ENCODE measurements around the gene OR5C1. TPM values are rescaled to one million over a fixed set of nuclear protein-coding genes. Genes with fewer than 3 reads are reported as not detected.

The OR5C1 gene
- total and polyA plus RNA-seq, 2 of the 13 experiments (the other 11 are each of a cell fraction or from before 2014, with no cell fraction given), result not detected

GRCh38 chr9:122837266-122837850 lies 48.6 kb downstream of the OR5C1 start (continued):
- TF ChIP-seq ZHX1 (CRISPR knock-in tag; IDR thresholded peaks at IDR 0.05; ENCODE audit: low read depth) (no peak), EEA1 (CRISPR knock-in tag; IDR thresholded peaks at IDR 0.05; ENCODE audit: borderline replicate concordance) (no peak), ZNF670 (CRISPR knock-in tag; IDR thresholded peaks at IDR 0.05; ENCODE audit: borderline replicate concordance) (no peak), BRF2 (CRISPR knock-in tag; IDR thresholded peaks at IDR 0.05) (no peak), FOXA3 (CRISPR knock-in tag; IDR thresholded peaks at IDR 0.05) (peak; percentile 24; the same call in 1 of the 2 replicates), GMEB1 (CRISPR knock-in tag; IDR thresholded peaks at IDR 0.05; ENCODE audit: borderline replicate concordance) (no peak), ZNF460 (CRISPR knock-in tag; IDR thresholded peaks at IDR 0.05; ENCODE audit: borderline replicate concordance) (peak; percentile 98), MTA1 (CRISPR knock-in tag; IDR thresholded peaks at IDR 0.05; ENCODE audit: borderline replicate concordance) (0 out of 2 replicates have a peak, but pooled peaks have one; percentile 24), RXRA (CRISPR knock-in tag; IDR thresholded peaks at IDR 0.05) (peak; percentile 46; the same call in 1 of the 2 replicates), KAT8 (CRISPR knock-in tag; IDR thresholded peaks at IDR 0.05) (no peak), SOX6 (IDR thresholded peaks at IDR 0.05) (no peak), SOX6 (CRISPR knock-in tag; IDR thresholded peaks at IDR 0.05) (peak; percentile 5; the same call in 1 of the 2 replicates), HNRNPL (IDR thresholded peaks at IDR 0.05; ENCODE audit: low read depth, low read length) (no peak), ZNF367 (CRISPR knock-in tag; IDR thresholded peaks at IDR 0.05; ENCODE audit: borderline replicate concordance) (no peak), ARID5B (CRISPR knock-in tag; IDR thresholded peaks at IDR 0.05) (peak; percentile 59; the same call in 1 of the 2 replicates), ZNF431 (CRISPR knock-in tag; IDR thresholded peaks at IDR 0.05; ENCODE audit: borderline replicate concordance, low read depth) (no peak), HNRNPH1 (optimal IDR thresholded peaks at IDR 0.05; ENCODE audit: low read depth, low read length) (no peak), ZNF703 (CRISPR knock-in tag; IDR thresholded peaks at IDR 0.05; ENCODE audit: borderline replicate concordance) (no peak), TFE3 (CRISPR knock-in tag; IDR thresholded peaks at IDR 0.05) (no peak)
